ENCODE results near the gene SCARB1. TPM values are rescaled to one million over a fixed set of nuclear protein-coding genes. Genes with fewer than 3 reads are reported as not detected.
A peak's percentile ranks its signal among the peaks of the same experiment; 100 is the strongest.

SCARB1 gene
- total and polyA plus RNA-seq, 2 of the 13 experiments (the other 11 are each of a cell fraction or from before 2014, with no cell fraction given) = 63.4 to 160 TPM

DNA sequence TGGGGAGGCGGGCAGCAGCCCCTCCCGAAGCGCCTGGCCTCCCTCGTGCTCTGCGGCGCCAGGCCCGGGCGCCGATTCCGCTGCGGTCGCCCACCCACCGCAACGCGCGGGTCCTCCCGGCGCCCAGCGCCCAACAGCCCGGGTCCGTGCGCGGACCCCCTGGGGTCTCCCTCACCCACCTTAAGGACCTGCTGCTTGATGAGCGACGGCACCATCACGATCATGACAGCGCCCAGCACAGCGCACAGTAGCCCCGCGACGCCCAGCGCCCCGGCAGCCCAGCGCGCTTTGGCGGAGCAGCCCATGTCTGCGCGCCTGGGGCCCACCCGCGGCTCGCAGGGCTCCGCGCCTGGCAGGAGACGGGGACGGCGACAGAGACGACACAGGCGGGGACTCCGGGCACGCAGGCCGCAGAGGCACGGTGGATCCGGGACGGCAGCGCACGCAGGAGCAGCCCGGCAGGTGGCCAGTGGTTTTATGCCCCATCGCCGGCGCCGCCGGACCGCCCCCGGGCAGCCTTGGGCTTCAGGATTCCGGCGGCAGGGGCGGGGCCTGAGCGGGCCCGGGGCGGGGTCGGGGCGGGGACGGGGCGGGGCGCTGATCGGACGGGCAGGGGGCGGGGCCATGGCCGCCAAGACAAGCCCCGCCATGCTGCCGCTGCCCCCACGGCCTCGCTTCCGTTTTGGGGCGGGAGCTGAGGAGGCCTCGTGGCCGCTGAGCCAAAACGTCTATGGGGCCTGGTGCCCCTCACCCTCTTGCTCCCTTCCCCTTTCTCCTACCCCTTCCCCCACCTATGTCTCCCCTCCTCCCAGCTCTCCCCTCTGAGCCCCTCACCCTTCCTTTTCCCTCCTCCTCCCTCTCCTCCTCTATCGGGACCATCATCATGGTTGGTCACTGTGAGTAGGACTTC lies at the start of gene SCARB1 (continued):
- TF ChIP-seq, protein P1, sequence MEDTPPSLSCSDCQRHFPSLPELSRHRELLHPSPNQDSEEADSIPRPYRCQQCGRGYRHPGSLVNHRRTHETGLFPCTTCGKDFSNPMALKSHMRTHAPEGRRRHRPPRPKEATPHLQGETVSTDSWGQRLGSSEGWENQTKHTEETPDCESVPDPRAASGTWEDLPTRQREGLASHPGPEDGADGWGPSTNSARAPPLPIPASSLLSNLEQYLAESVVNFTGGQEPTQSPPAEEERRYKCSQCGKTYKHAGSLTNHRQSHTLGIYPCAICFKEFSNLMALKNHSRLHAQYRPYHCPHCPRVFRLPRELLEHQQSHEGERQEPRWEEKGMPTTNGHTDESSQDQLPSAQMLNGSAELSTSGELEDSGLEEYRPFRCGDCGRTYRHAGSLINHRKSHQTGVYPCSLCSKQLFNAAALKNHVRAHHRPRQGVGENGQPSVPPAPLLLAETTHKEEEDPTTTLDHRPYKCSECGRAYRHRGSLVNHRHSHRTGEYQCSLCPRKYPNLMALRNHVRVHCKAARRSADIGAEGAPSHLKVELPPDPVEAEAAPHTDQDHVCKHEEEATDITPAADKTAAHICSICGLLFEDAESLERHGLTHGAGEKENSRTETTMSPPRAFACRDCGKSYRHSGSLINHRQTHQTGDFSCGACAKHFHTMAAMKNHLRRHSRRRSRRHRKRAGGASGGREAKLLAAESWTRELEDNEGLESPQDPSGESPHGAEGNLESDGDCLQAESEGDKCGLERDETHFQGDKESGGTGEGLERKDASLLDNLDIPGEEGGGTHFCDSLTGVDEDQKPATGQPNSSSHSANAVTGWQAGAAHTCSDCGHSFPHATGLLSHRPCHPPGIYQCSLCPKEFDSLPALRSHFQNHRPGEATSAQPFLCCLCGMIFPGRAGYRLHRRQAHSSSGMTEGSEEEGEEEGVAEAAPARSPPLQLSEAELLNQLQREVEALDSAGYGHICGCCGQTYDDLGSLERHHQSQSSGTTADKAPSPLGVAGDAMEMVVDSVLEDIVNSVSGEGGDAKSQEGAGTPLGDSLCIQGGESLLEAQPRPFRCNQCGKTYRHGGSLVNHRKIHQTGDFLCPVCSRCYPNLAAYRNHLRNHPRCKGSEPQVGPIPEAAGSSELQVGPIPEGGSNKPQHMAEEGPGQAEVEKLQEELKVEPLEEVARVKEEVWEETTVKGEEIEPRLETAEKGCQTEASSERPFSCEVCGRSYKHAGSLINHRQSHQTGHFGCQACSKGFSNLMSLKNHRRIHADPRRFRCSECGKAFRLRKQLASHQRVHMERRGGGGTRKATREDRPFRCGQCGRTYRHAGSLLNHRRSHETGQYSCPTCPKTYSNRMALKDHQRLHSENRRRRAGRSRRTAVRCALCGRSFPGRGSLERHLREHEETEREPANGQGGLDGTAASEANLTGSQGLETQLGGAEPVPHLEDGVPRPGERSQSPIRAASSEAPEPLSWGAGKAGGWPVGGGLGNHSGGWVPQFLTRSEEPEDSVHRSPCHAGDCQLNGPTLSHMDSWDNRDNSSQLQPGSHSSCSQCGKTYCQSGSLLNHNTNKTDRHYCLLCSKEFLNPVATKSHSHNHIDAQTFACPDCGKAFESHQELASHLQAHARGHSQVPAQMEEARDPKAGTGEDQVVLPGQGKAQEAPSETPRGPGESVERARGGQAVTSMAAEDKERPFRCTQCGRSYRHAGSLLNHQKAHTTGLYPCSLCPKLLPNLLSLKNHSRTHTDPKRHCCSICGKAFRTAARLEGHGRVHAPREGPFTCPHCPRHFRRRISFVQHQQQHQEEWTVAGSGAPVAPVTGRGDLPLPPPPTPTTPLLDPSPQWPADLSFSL (CRISPR knock-in tag; IDR thresholded peaks at IDR 0.05) = peak; percentile 63
- TF ChIP-seq NONO (IDR thresholded peaks at IDR 0.05) (no peak), NONO (CRISPR knock-in tag; conservative IDR thresholded peaks at IDR 0.05) (peak; percentile 76; the same call in 1 of the 2 replicates), TEAD3 (CRISPR knock-in tag; optimal IDR thresholded peaks at IDR 0.05; ENCODE audit: borderline replicate concordance) (peak; percentile 59), MED1 (CRISPR knock-in tag; IDR thresholded peaks at IDR 0.05) (peak; percentile 75), IKZF1 (IDR thresholded peaks at IDR 0.05) (no peak), KLF12 (CRISPR knock-in tag; IDR thresholded peaks at IDR 0.05; ENCODE audit: borderline replicate concordance) (peak; percentile 73; the same call in 1 of the 2 replicates), ZNF572 (CRISPR knock-in tag; IDR thresholded peaks at IDR 0.05) (no peak), HCFC1 (IDR thresholded peaks at IDR 0.05; ENCODE audit: low read depth, low read length) (no peak)
- TF ChIP-seq, protein P2, sequence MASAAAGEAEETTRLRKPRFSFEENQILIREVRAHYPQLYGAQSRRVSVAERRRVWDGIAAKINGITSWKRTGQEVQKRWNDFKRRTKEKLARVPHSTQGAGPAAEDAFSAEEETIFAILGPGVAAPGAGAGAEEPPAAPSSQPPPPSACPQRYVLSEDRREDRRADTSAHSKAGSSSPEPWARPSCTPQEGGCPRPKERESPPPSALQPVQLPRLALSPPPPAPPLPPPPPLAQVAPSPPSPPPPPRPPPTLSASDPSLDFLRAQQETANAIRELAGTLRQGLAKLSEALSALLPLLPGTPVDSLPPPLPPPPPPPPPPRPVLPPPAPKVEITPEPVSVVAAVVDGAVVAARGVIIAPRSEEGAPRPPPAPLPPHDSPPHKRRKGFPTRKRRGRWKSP (CRISPR knock-in tag; IDR thresholded peaks at IDR 0.05) = 0 out of 2 replicates have a peak, but pooled peaks have one; percentile 61
- TF ChIP-seq, protein P3, sequence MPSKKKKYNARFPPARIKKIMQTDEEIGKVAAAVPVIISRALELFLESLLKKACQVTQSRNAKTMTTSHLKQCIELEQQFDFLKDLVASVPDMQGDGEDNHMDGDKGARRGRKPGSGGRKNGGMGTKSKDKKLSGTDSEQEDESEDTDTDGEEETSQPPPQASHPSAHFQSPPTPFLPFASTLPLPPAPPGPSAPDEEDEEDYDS (CRISPR knock-in tag; IDR thresholded peaks at IDR 0.05) = peak; percentile 97
- TF ChIP-seq, protein P4, sequence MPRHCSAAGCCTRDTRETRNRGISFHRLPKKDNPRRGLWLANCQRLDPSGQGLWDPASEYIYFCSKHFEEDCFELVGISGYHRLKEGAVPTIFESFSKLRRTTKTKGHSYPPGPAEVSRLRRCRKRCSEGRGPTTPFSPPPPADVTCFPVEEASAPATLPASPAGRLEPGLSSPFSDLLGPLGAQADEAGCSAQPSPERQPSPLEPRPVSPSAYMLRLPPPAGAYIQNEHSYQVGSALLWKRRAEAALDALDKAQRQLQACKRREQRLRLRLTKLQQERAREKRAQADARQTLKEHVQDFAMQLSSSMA (CRISPR knock-in tag; IDR thresholded peaks at IDR 0.05) = 0 out of 2 replicates have a peak, but pooled peaks have one; percentile 58
- TF ChIP-seq, protein P5, sequence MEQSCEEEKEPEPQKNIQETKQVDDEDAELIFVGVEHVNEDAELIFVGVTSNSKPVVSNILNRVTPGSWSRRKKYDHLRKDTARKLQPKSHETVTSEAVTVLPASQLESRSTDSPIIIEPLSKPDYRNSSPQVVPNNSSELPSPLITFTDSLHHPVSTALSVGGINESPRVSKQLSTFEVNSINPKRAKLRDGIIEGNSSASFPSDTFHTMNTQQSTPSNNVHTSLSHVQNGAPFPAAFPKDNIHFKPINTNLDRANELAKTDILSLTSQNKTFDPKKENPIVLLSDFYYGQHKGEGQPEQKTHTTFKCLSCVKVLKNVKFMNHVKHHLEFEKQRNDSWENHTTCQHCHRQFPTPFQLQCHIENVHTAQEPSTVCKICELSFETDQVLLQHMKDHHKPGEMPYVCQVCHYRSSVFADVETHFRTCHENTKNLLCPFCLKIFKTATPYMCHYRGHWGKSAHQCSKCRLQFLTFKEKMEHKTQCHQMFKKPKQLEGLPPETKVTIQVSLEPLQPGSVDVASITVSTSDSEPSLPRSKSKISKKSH (CRISPR knock-in tag; IDR thresholded peaks at IDR 0.05; ENCODE audit: borderline replicate concordance) = no peak
- TF ChIP-seq, protein P6, sequence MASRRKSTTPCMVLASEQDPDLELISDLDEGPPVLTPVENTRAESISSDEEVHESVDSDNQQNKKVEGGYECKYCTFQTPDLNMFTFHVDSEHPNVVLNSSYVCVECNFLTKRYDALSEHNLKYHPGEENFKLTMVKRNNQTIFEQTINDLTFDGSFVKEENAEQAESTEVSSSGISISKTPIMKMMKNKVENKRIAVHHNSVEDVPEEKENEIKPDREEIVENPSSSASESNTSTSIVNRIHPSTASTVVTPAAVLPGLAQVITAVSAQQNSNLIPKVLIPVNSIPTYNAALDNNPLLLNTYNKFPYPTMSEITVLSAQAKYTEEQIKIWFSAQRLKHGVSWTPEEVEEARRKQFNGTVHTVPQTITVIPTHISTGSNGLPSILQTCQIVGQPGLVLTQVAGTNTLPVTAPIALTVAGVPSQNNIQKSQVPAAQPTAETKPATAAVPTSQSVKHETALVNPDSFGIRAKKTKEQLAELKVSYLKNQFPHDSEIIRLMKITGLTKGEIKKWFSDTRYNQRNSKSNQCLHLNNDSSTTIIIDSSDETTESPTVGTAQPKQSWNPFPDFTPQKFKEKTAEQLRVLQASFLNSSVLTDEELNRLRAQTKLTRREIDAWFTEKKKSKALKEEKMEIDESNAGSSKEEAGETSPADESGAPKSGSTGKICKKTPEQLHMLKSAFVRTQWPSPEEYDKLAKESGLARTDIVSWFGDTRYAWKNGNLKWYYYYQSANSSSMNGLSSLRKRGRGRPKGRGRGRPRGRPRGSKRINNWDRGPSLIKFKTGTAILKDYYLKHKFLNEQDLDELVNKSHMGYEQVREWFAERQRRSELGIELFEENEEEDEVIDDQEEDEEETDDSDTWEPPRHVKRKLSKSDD (CRISPR knock-in tag; IDR thresholded peaks at IDR 0.05; ENCODE audit: low read depth) = peak; percentile 92
